SK-N-SH treated with all-trans-retinoic acid at 6 μM for 48 hours (cell line): ENCODE data around the gene FHDC1.

Experiments
- ATAC-seq: fragments of 200-7000 bp; cut with Tn5 transposase; 3 replicates; pipeline ENCODE4 v1.9.1; 2020; ENCODE audit warnings: mild to moderate bottlenecking, moderate library complexity
- ARNTL ChIP-seq: fragments of 450-650 bp; formaldehyde crosslinking; IDR thresholded peaks from 2 replicates; pipeline ENCODE4 v1.5.0; 2020; ENCODE audit warnings: low read depth, mild to moderate bottlenecking, moderate library complexity, borderline replicate concordance
- BACH2 ChIP-seq: fragments of 250-450 bp; sonication (Bioruptor Pico); IDR thresholded peaks from 2 replicates; pipeline ENCODE4 v1.9.0; 2021; ENCODE audit warnings: mild to moderate bottlenecking, borderline replicate concordance
- ESRRG ChIP-seq: fragments of 250-450 bp; sonication (Bioruptor Pico); IDR thresholded peaks from 2 replicates; pipeline ENCODE4 v1.6.1; 2021; ENCODE audit warnings: mild to moderate bottlenecking
- GLIS3 ChIP-seq: fragments of 250-450 bp; sonication (Bioruptor Pico); IDR thresholded peaks from 2 replicates; pipeline ENCODE4 v1.5.0; 2020; ENCODE audit warnings: mild to moderate bottlenecking, moderate library complexity
- PPARA ChIP-seq: fragments of 250-450 bp; sonication (Bioruptor Pico); IDR thresholded peaks from 2 replicates; pipeline ENCODE4 v1.5.0; 2020; ENCODE audit warnings: mild to moderate bottlenecking, borderline replicate concordance
- RARB ChIP-seq: fragments of 250-450 bp; sonication (Bioruptor Pico); IDR thresholded peaks from 2 replicates; pipeline ENCODE4 v1.8.0; 2021; ENCODE audit warnings: mild to moderate bottlenecking, moderate library complexity
- TCF4 ChIP-seq: fragments of 250-450 bp; sonication (Bioruptor Pico); IDR thresholded peaks from 2 replicates; pipeline ENCODE4 v1.8.0; 2021; ENCODE audit warnings: mild to moderate bottlenecking, moderate library complexity, borderline replicate concordance
- ZC3H10 ChIP-seq: fragments of 250-450 bp; sonication (Bioruptor Pico); IDR thresholded peaks from 2 replicates; pipeline ENCODE4 v1.5.1; 2021; ENCODE audit warnings: mild to moderate bottlenecking, moderate library complexity
- ZFP3 ChIP-seq: fragments of 250-450 bp; sonication (Bioruptor Pico); IDR thresholded peaks from 2 replicates; pipeline ENCODE4 v1.5.0; 2020; ENCODE audit warnings: mild to moderate bottlenecking, moderate library complexity
- ZFP30 ChIP-seq: fragments of 450-650 bp; formaldehyde crosslinking; IDR thresholded peaks from 2 replicates; pipeline ENCODE4 v1.5.0; 2022; ENCODE audit warnings: mild to moderate bottlenecking, moderate library complexity
- ZNF565 ChIP-seq: fragments of 450-650 bp; formaldehyde crosslinking; conservative IDR thresholded peaks from 2 replicates; pipeline ENCODE4 v1.5.0; 2020; ENCODE audit warnings: low read depth, mild to moderate bottlenecking, moderate library complexity
- ZNF70 ChIP-seq: fragments of 450-650 bp; formaldehyde crosslinking; IDR thresholded peaks from 2 replicates; pipeline ENCODE4 v1.5.0; 2020; ENCODE audit warnings: mild to moderate bottlenecking, moderate library complexity
- ZNF8 ChIP-seq: fragments of 450-650 bp; formaldehyde crosslinking; IDR thresholded peaks from 2 replicates; pipeline ENCODE4 v1.5.0; 2020; ENCODE audit warnings: mild to moderate bottlenecking, moderate library complexity
- TF ChIP-seq, protein P1 (sequence below): fragments of 250-450 bp; sonication (Bioruptor Pico); IDR thresholded peaks from 2 replicates; pipeline ENCODE4 v1.8.0; 2021; ENCODE audit warnings: low read depth, mild to moderate bottlenecking, moderate library complexity, borderline replicate concordance
- TF ChIP-seq, protein P2 (sequence below): fragments of 250-450 bp; sonication (Bioruptor Pico); IDR thresholded peaks from 2 replicates; pipeline ENCODE4 v1.5.1; 2020; ENCODE audit warnings: low read depth, mild to moderate bottlenecking, moderate library complexity
- TF ChIP-seq, protein P3 (sequence below): fragments of 250-450 bp; sonication (Bioruptor Pico); IDR thresholded peaks from 2 replicates; pipeline ENCODE4 v1.5.1; 2021; ENCODE audit warnings: mild to moderate bottlenecking, moderate library complexity
- TF ChIP-seq, protein P4 (sequence below): fragments of 250-450 bp; sonication (Bioruptor Pico); IDR thresholded peaks from 2 replicates; pipeline ENCODE4 v1.5.0; 2020; ENCODE audit warnings: mild to moderate bottlenecking, moderate library complexity
- TF ChIP-seq, protein P5 (sequence below): fragments of 250-450 bp; sonication (Bioruptor Pico); IDR thresholded peaks from 2 replicates; pipeline ENCODE4 v1.8.0; 2020; ENCODE audit warnings: mild to moderate bottlenecking, moderate library complexity, borderline replicate concordance

FHDC1 gene

DNA sequence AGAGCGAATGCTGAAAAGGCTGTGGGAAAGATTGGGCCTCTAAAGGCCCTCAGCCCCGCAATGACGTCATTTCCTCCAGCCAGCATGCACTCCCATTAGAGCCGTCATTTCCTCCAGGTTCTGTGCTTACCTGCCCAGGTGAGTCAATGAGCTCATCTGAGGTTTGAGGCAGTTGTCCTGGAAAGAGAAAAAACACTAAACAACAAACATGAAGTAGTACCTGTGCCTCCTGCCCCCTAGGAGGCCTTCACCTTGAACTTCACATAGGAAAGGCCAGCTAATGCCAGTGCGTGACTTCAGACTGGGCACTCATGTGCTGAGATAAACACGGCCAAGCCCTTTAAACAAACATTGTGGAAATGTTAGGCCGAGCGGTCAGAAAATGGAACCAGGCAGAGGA is 55.9 kb downstream of the FHDC1 start:
- TF ChIP-seq ZFP3 (CRISPR knock-in tag) (no peak), BACH2 (no peak), ZC3H10 (CRISPR knock-in tag) (no peak), RARB (no peak), ARNTL (CRISPR knock-in tag) (no peak), ZNF8 (CRISPR knock-in tag) (no peak), ESRRG (no peak), PPARA (CRISPR knock-in tag) (no peak)
- TF ChIP-seq, protein P1, sequence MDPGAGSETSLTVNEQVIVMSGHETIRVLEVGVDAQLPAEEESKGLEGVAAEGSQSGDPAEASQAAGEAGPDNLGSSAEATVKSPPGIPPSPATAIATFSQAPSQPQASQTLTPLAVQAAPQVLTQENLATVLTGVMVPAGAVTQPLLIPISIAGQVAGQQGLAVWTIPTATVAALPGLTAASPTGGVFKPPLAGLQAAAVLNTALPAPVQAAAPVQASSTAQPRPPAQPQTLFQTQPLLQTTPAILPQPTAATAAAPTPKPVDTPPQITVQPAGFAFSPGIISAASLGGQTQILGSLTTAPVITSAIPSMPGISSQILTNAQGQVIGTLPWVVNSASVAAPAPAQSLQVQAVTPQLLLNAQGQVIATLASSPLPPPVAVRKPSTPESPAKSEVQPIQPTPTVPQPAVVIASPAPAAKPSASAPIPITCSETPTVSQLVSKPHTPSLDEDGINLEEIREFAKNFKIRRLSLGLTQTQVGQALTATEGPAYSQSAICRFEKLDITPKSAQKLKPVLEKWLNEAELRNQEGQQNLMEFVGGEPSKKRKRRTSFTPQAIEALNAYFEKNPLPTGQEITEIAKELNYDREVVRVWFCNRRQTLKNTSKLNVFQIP (CRISPR knock-in tag), result no peak
- TF ChIP-seq, protein P2, sequence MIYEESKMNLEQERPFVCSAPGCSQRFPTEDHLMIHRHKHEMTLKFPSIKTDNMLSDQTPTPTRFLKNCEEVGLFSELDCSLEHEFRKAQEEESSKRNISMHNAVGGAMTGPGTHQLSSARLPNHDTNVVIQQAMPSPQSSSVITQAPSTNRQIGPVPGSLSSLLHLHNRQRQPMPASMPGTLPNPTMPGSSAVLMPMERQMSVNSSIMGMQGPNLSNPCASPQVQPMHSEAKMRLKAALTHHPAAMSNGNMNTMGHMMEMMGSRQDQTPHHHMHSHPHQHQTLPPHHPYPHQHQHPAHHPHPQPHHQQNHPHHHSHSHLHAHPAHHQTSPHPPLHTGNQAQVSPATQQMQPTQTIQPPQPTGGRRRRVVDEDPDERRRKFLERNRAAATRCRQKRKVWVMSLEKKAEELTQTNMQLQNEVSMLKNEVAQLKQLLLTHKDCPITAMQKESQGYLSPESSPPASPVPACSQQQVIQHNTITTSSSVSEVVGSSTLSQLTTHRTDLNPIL (CRISPR knock-in tag), result no peak
- TF ChIP-seq, protein P3, sequence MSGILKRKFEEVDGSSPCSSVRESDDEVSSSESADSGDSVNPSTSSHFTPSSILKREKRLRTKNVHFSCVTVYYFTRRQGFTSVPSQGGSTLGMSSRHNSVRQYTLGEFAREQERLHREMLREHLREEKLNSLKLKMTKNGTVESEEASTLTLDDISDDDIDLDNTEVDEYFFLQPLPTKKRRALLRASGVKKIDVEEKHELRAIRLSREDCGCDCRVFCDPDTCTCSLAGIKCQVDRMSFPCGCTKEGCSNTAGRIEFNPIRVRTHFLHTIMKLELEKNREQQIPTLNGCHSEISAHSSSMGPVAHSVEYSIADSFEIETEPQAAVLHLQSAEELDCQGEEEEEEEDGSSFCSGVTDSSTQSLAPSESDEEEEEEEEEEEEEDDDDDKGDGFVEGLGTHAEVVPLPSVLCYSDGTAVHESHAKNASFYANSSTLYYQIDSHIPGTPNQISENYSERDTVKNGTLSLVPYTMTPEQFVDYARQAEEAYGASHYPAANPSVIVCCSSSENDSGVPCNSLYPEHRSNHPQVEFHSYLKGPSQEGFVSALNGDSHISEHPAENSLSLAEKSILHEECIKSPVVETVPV (CRISPR knock-in tag), result no peak
- TF ChIP-seq, protein P4, sequence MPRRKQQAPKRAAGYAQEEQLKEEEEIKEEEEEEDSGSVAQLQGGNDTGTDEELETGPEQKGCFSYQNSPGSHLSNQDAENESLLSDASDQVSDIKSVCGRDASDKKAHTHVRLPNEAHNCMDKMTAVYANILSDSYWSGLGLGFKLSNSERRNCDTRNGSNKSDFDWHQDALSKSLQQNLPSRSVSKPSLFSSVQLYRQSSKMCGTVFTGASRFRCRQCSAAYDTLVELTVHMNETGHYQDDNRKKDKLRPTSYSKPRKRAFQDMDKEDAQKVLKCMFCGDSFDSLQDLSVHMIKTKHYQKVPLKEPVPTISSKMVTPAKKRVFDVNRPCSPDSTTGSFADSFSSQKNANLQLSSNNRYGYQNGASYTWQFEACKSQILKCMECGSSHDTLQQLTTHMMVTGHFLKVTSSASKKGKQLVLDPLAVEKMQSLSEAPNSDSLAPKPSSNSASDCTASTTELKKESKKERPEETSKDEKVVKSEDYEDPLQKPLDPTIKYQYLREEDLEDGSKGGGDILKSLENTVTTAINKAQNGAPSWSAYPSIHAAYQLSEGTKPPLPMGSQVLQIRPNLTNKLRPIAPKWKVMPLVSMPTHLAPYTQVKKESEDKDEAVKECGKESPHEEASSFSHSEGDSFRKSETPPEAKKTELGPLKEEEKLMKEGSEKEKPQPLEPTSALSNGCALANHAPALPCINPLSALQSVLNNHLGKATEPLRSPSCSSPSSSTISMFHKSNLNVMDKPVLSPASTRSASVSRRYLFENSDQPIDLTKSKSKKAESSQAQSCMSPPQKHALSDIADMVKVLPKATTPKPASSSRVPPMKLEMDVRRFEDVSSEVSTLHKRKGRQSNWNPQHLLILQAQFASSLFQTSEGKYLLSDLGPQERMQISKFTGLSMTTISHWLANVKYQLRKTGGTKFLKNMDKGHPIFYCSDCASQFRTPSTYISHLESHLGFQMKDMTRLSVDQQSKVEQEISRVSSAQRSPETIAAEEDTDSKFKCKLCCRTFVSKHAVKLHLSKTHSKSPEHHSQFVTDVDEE, result no peak
- TF ChIP-seq, protein P5, sequence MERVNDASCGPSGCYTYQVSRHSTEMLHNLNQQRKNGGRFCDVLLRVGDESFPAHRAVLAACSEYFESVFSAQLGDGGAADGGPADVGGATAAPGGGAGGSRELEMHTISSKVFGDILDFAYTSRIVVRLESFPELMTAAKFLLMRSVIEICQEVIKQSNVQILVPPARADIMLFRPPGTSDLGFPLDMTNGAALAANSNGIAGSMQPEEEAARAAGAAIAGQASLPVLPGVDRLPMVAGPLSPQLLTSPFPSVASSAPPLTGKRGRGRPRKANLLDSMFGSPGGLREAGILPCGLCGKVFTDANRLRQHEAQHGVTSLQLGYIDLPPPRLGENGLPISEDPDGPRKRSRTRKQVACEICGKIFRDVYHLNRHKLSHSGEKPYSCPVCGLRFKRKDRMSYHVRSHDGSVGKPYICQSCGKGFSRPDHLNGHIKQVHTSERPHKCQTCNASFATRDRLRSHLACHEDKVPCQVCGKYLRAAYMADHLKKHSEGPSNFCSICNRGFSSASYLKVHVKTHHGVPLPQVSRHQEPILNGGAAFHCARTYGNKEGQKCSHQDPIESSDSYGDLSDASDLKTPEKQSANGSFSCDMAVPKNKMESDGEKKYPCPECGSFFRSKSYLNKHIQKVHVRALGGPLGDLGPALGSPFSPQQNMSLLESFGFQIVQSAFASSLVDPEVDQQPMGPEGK (CRISPR knock-in tag), result no peak
- ATAC-seq, result no peak

DNA sequence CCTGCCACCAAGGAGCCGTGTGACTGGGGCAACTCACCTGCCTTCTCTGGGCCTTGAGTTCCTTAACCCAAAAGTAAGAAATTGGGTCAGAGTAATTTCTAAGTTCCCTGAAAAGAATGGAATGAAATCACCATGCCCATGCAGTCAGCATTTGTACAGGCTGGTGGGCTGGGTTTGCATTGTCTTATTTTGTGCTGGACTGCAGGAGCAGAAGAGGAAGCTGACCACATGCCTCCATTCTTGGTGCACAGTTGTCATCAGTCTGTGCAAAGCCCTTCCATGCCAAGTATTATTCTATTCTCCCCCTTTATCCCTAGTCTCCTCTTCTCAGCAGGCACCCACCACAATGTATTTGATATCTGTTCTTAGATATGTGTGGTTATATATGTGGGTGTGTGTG is 56.3 kb downstream of the FHDC1 start:
- no peak for TF ChIP-seq ZNF8 (CRISPR knock-in tag)
- no peak for TF ChIP-seq TCF4 (CRISPR knock-in tag)
- TF ChIP-seq GLIS3, result no peak
- no peak for TF ChIP-seq ZFP30 (CRISPR knock-in tag)
- TF ChIP-seq, protein P4, result no peak
- no peak for TF ChIP-seq ZNF565 (CRISPR knock-in tag)
- TF ChIP-seq, protein P5 (CRISPR knock-in tag), result no peak
- no peak for TF ChIP-seq ZNF70
- TF ChIP-seq, all 23 proteins: peak for 0
- no peak for ATAC-seq
